GM19395 (cell line): ENCODE data around the gene DNMT3A.

Source experiments
- ATAC-seq: cut with Tn5 transposase; IDR thresholded peaks from one replicate; pipeline ENCODE4 v1.9.1; 2021; ENCODE audit warnings: mild to moderate bottlenecking, moderate library complexity; ENCODE audit not compliant: unreplicated experiment

DNMT3A gene

GRCh38 chr2:25308599-25308998 is 33.1 kb downstream of the DNMT3A start:
- no peak for ATAC-seq

GRCh38 chr2:25307949-25308557 is 33.7 kb downstream of the DNMT3A start:
- no peak for ATAC-seq

GRCh38 chr2:25306777-25307368 is 34.9 kb downstream of the DNMT3A start:
- no peak for ATAC-seq

GRCh38 chr2:25305775-25306174 is 36.0 kb downstream of the DNMT3A start:
- ATAC-seq = no peak

GRCh38 chr2:25304826-25305596 is 36.7 kb downstream of the DNMT3A start:
- ATAC-seq = no peak

- ATAC-seq = no peak
Measured at GRCh38 chr2:25304321-25304720, 37.4 kb downstream of the DNMT3A start.

GRCh38 chr2:25303633-25304236 is 38.0 kb downstream of the DNMT3A start:
- ATAC-seq = no peak

- no peak for ATAC-seq
Measured at GRCh38 chr2:25302758-25303375, 38.9 kb downstream of the DNMT3A start.

GRCh38 chr2:25301453-25302352 is 40.0 kb downstream of the DNMT3A start:
- peak; percentile 97 for ATAC-seq

GRCh38 chr2:25300001-25300400 is 41.7 kb downstream of the DNMT3A start:
- no peak for ATAC-seq

GRCh38 chr2:25298776-25299431 is 42.8 kb downstream of the DNMT3A start:
- no peak for ATAC-seq

- no peak for ATAC-seq
Measured at GRCh38 chr2:25297738-25298137, 44.0 kb downstream of the DNMT3A start.

GRCh38 chr2:25295621-25296020 is 46.1 kb downstream of the DNMT3A start:
- no peak for ATAC-seq

GRCh38 chr2:25294573-25295462 is 46.9 kb downstream of the DNMT3A start:
- peak; percentile 93 for ATAC-seq

GRCh38 chr2:25293958-25294562 is 47.7 kb downstream of the DNMT3A start:
- ATAC-seq = no peak

GRCh38 chr2:25293145-25293544 is 48.6 kb downstream of the DNMT3A start:
- ATAC-seq = no peak

- ATAC-seq = no peak
Measured at GRCh38 chr2:25292408-25292807, 49.3 kb downstream of the DNMT3A start.

- no peak for ATAC-seq
Measured at GRCh38 chr2:25290811-25291495, 50.8 kb downstream of the DNMT3A start.
